Stimulated activated naive CD8-positive, alpha-beta T cell treated with anti-CD3 and anti-CD28 coated beads, Interleukin-15, Interleukin-2, amounts not matched to agents 100 U/mL and 50 U/mL, for 24 hours (primary cell): ENCODE data around the gene MRPL46.
A peak's percentile ranks its signal among the peaks of the same experiment; 100 is the strongest.

Source experiments
- ATAC-seq: fragments of 150-1000 bp; cut with Tn5 transposase; one replicate; pipeline ENCODE4 v1.10.0; 2021
- DNase-seq: peaks from one replicate; pipeline ENCODE4 v3.0.0; 2021

MRPL46 gene

DNA sequence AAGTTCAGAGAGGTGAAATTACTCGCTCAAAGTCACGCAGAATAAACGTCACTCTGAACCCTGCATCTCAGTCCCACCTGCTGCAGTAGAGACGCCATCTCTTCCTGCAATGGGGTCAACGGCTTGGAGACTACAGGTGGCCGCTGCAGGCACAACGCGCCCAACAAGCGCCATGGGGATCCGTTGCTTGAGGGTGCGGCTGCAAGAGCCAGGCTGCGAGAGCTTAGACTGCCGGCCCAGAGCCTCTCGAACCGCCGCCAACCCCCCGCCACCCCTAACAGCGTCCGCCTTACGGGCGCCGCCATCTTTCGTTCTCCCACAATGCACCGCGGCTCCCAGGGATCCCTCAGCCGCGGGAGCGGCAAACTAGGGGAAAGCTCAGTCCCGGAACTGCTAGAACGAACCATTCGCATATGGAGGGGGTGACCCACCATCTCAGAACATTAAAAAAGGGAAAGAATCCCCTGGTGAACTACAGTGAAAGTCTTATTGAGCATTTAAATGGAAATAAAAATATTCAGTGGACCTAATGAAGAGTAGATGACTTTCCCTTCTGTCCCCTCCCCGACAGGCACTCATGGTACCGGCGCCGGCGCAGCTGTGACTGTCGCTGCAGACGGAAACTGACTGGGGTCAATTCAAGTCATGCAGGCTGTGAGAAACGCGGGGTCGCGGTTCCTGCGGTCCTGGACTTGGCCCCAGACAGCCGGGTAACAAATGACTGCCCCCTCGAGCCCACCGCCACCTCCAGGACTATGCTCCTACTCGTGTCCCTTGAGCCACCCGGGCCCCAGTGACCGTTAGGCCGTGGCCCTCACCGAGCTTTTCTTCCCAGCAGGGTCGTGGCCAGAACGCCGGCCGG lies at the start of gene MRPL46, which contains the start of gene MRPS11:
TSS of gene MRPL46 (minus strand) at position 316 of the 862 bp plus-strand sequence. CDS start at position 305, 11 bp downstream.
TSS of gene MRPS11 (plus strand) at position 636 of the 862 bp plus-strand sequence. CDS start at position 646, 10 bp downstream.
- DNase-seq: peak; percentile 93
- peak; percentile 92 for ATAC-seq

DNA sequence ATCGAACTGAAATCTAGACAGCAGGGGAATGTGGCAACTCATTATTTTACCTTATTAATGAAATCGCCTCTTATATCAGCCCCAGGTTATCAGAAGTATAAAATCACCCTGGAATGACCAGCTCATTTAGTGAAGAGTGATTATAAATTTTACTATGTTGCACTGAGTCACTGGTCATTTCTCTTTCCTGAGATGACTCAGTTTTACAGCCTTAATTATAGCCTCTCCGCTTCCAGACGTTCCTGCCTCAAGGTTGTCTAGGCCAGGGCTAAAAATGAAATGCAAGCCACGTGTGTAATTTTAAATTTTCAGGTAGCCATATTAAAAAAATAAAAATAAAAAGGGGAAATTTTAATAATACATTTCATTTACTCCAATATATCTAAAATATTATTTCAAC lies 46.0 kb upstream of the MRPL46 start:
- ATAC-seq (no peak), DNase-seq (no peak)

GRCh38 chr15:88512601-88513000 lies 45.4 kb upstream of the MRPL46 start:
- DNase-seq: no peak
- ATAC-seq: no peak

DNA sequence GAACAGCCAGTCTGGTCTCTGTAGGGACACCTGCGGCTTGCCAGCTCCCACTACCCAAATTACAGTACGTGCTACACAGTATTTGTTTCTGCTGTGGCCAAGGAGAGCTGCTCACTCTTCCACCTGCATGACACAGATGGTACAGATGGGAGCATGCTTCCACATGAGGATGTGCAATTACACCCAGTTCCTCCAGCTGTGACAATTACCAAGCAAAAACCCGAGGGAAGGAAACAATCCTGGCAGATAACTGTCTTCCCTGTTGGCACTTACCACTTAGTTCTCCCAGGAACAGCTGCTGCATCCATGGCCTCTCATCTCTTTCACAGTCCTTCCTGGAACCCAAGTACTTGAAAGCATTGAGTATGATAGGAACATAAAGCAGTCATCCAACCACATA lies 44.9 kb upstream of the MRPL46 start:
- DNase-seq: no peak
- no peak for ATAC-seq

- no peak for ATAC-seq
Measured at GRCh38 chr15:88511161-88511560, 44.0 kb upstream of the MRPL46 start.

GRCh38 chr15:88509964-88510363 lies 42.8 kb upstream of the MRPL46 start:
- DNase-seq (no peak), ATAC-seq (peak; percentile 55)

More at GRCh38 chr15:88511161-88511560, 44.0 kb upstream of the MRPL46 start:
- no peak for DNase-seq

- ATAC-seq (no peak), DNase-seq (no peak)
Measured at GRCh38 chr15:88509321-88509720, 42.1 kb upstream of the MRPL46 start.

GRCh38 chr15:88506628-88507027 lies 39.4 kb upstream of the MRPL46 start:
- DNase-seq (no peak), ATAC-seq (no peak)

DNA sequence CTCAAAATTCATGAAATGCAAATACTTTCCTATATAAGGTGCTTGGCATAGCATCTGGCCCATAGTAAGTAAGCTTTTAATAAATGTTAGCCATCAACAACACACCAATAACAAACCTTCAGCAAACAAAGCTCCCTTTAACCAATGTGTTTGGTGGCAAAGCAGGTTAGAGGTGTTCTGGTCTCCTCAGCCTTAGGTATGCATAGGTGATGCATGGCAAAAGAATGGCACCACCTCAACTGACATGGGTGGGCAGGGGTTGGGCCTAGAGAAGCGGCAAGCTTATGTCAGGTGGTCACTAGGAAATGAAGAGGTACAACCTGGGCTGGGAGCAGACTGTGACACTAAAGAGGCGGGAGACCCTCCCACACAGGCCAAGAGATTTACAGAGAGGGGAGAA lies 38.5 kb upstream of the MRPL46 start:
- no peak for ATAC-seq
- no peak for DNase-seq

DNA sequence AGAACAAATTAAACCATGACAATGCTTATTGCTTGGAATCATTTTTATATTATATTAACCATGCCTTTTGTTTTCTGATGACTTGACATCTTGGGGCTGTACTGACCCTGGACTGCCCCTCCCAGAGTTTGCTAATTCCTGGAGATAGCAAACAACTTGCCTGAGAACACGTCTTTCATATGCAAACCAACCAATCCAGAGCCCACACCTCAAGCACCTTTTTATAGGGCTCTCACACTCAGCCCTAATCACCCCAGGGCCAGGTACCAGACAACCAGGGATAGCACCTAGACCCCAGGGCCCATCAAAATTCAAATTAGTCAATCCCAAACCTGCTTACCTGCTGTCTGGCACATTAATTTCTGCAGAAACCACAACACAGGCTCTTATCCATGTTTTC lies 37.3 kb upstream of the MRPL46 start:
- DNase-seq: no peak
- ATAC-seq: no peak

- no peak for DNase-seq
- ATAC-seq: no peak
Measured at GRCh38 chr15:88498996-88499395, 31.8 kb upstream of the MRPL46 start.

DNA sequence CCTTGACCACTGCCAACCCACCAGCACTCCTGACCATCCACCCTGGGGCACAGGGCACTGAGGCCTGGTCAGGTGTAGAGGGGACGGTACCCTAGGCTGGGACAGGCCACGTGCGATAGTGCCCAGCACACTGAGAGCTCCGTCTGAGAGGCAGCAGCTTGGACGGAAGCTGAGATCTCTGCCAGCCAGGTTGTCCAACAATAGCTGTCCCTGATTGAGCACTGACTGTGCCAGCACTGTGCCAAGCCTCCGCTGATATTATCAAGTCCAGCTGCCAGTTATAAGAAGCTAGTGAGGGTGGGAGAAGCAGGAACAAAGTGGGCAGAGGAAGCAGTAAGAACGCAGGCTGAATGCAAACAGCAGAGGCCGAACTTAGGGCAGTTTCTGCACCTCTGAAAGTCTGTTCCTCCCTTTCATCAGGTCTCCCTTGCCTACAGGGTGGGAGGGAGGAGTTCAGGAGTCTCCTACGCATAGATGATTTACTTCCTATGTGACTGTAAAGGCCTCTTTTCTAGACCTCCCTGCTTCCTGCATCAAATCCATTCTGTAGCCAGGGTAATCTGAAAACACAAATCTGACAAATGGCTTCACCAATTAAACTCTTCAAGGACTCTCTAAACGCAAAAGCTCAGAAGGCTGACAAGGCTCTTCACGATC lies 30.0 kb upstream of the MRPL46 start:
- ATAC-seq: peak; percentile 14
- no peak for DNase-seq

DNA sequence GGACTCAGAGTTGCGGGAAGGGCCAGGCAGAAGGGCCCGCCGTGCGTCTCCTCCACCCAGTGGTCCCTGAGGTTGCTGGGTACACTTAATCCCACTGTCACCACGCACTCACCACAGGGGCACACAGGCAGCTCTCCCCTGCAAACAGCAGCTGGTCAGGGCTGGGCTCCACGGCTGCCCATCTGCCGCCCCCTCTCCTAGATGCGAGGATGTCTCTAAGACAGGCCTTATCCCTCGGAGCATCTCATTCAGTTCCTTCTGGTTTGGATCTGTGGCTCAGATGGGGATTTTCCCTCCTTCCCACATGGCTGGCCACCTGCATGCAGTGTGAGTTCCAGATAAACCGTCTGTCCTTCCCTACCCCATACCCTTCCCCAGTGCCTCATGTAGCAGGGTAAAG lies 26.7 kb upstream of the MRPL46 start:
- ATAC-seq (no peak), DNase-seq (no peak)

GRCh38 chr15:88491158-88491557 lies 24.0 kb upstream of the MRPL46 start:
- ATAC-seq (no peak), DNase-seq (no peak)

GRCh38 chr15:88490036-88490435 lies 22.8 kb upstream of the MRPL46 start:
- ATAC-seq (no peak), DNase-seq (no peak)

DNA sequence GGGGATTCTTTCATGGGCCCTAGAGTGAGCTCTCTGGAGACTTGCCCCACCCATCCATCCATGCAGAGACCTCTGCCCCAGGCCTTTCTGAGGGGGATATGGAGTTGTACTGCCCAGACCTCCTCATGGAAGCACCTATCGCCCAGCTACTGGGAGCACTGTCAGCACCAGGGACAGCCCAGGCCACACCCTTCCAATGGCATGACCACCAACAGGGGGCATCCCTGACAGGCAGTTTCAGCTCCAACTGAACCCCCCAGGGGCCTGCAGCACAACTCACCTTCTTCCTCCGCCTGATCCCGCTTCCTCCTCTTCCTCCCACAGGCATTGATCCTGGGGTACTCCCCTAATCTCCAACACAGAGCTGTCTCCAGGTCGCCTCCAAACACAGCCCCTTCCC lies 22.1 kb upstream of the MRPL46 start:
- ATAC-seq: no peak
- no peak for DNase-seq

DNA sequence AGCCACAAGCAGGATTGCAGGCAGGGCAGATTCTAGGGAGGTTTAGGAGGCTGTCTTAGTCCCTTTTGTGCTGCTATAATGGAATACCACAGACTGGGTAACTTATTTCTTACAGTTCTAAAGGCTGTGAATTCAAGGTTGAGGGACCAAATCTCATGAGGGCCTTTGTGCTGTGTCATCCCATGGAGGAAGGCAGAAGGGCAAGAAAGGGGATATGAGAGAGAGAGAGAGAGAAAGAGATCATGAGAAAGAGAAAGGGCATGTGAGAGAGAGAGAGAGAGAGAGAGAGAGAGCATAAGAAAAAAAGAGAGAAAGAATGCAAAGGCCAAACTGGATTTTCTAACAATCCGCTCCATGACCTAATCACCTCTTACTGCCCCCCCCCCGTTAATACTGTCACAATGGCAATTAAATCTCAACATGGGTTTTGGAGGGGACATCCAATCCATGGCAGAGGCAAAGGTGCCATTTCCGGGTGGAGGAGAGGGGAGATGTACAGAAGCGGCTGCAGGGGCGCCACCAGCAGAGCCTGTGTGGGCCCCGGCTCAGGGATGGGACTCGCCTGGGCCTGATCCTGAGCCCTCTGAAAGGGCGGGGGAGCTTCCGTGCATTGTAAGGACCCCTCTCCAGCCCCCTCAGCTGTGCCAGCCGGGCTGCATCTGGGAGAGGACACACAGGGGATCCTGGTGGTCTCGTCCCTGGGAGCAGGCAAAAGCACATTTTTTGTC lies 20.8 kb upstream of the MRPL46 start:
- ATAC-seq: no peak
- no peak for DNase-seq

- ATAC-seq: no peak
- no peak for DNase-seq
Measured at GRCh38 chr15:88487178-88487795, 20.1 kb upstream of the MRPL46 start.

GRCh38 chr15:88484682-88485331 lies 17.6 kb upstream of the MRPL46 start:
- DNase-seq (no peak), ATAC-seq (no peak)

DNA sequence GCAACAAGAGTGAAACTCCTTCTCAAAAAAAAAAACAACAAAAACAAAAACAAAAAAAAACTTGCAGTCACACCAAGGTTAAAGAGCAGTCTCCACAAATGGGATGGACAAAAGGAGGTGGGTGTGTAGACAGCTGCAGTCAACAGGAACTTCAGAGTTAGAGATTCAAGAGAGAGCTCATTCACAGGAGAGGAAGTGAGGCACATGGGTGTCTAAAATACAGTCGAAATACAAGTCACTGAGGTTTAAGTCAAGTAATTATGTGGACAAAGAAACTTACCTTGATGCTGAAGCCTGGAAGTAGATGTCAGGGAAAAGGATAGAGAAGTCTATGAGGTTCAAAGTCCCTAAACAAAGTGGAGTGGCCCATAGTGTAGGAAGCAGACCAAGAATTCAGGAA lies 15.1 kb upstream of the MRPL46 start:
- no peak for ATAC-seq
- DNase-seq: no peak

DNA sequence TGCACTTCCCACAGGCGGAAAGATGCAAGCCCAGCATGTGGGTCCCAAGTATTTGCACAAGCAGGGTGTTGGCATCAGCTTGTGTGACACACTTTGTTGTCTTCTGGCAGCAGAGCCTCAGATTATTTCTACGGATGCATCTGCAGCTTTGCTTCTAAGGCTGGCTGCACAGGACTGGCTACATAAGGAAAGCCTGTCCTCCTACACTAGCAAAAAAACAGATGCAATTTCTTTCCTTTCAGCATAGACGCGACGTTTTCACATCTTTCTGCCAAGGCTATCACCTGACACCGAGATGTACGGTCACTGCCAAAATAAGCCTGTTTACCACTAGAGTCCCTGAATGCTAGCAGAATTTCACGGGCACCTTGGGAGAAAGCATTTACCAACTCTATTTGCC lies 13.8 kb upstream of the MRPL46 start:
- DNase-seq (no peak), ATAC-seq (no peak)

DNA sequence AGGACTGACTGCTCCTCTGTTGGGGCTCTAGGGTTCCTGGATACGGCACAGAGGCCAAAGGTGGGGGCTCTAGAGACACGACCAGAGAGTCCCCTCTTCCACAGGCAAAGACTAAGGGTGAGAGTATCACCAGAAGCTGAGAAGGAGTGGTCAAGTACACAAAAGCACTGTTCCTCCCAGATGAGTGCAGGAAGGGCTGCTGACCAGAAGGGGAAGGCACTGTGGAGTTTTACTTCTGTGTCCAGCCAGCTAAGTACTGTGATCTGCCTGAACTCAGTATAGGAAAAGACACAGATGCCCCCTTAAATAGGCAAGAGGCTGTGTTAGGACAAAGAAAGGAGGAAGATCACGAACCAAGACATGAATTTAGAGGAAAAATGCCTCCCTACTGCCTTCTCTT lies 12.0 kb upstream of the MRPL46 start:
- ATAC-seq (no peak), DNase-seq (no peak)
